GM18951 (cell line): ENCODE results near the gene ACSM4.
"Not testable (repeated sequence)": the region's sequence is repeated elsewhere in the genome, so short reads cannot be mapped to it uniquely, and the experiment has no call there.

Experiments used
- POLR2A ChIP-seq: IDR thresholded peaks from 4 replicates; pipeline ENCODE4 v1.6.1; 2011; ENCODE audit warnings: mild to moderate bottlenecking; ENCODE audit not compliant: insufficient read length, insufficient read depth; ENCODE audit errors: extremely low read depth
- in situ Hi-C: fragments of 300-500 bp; cut with MboI; formaldehyde crosslinking; loops from one replicate; pipeline ENCODE4 v1.12.0; 2022; ENCODE audit warnings: low sequenced_read_pairs, mixed read lengths, inconsistent platforms; ENCODE audit not compliant: unreplicated experiment

ACSM4 gene

GRCh38 chr12:7303772-7304171, at the start of gene ACSM4:
Gene ACSM4, plus strand, starts transcription at chr12:7304072. Its CDS starts 260 bp downstream, at chr12:7304332.
- TF ChIP-seq POLR2A, result no peak
- in situ Hi-C loops, result no loop called here

GRCh38 chr12:7259060-7259459, 44.8 kb upstream of the ACSM4 start:
- in situ Hi-C loops, result no loop called here

GRCh38 chr12:7264538-7264937, 39.3 kb upstream of the ACSM4 start:
- TF ChIP-seq POLR2A, result no peak
- in situ Hi-C loops, result no loop called here

More at GRCh38 chr12:7259060-7259459, 44.8 kb upstream of the ACSM4 start:
- no peak for TF ChIP-seq POLR2A

- no peak for TF ChIP-seq POLR2A
- in situ Hi-C loops, result no loop called here
Measured at GRCh38 chr12:7265251-7265650, 38.6 kb upstream of the ACSM4 start.

- in situ Hi-C loops, result no loop called here
- no peak for TF ChIP-seq POLR2A
Measured at GRCh38 chr12:7269273-7269672, 34.6 kb upstream of the ACSM4 start.

GRCh38 chr12:7271893-7272514, 31.9 kb upstream of the ACSM4 start:
- TF ChIP-seq POLR2A, result no peak
- in situ Hi-C loops, result no loop called here

GRCh38 chr12:7275482-7275881, 28.4 kb upstream of the ACSM4 start:
- in situ Hi-C loops, result not testable (repeated sequence)

- in situ Hi-C loops, result no loop called here
- no peak for TF ChIP-seq POLR2A
Measured at GRCh38 chr12:7282844-7283243, 21.0 kb upstream of the ACSM4 start.

- no peak for TF ChIP-seq POLR2A
- in situ Hi-C loops, result no loop called here
Measured at GRCh38 chr12:7289743-7290142, 14.1 kb upstream of the ACSM4 start.

- in situ Hi-C loops, result not testable (repeated sequence)
Measured at GRCh38 chr12:7290588-7290987, 13.3 kb upstream of the ACSM4 start.

- in situ Hi-C loops, result no loop called here
- no peak for TF ChIP-seq POLR2A
Measured at GRCh38 chr12:7292300-7292699, 11.6 kb upstream of the ACSM4 start.

GRCh38 chr12:7293670-7294069, 10.2 kb upstream of the ACSM4 start:
- in situ Hi-C loops, result no loop called here

GRCh38 chr12:7295529-7295928, 8.3 kb upstream of the ACSM4 start:
- in situ Hi-C loops, result no loop called here
- no peak for TF ChIP-seq POLR2A

More at GRCh38 chr12:7293670-7294069, 10.2 kb upstream of the ACSM4 start:
- TF ChIP-seq POLR2A, result no peak

- in situ Hi-C loops, result no loop called here
Measured at GRCh38 chr12:7297865-7298264, 6.0 kb upstream of the ACSM4 start.

GRCh38 chr12:7302266-7302986, 1.4 kb upstream of the ACSM4 start:
- in situ Hi-C loops, result no loop called here
- no peak for TF ChIP-seq POLR2A

More at GRCh38 chr12:7297865-7298264, 6.0 kb upstream of the ACSM4 start:
- no peak for TF ChIP-seq POLR2A

GRCh38 chr12:7303230-7303629, 642 bp upstream of the ACSM4 start:
- TF ChIP-seq POLR2A, result no peak
- in situ Hi-C loops, result no loop called here
